BE2C (cell line): Measurements from ENCODE around the gene ALK.

ENCODE experiments used
- DNase-seq: peaks from one replicate; pipeline ENCODE4 v3.0.0-alpha.2; 2020
- H3K27me3 ChIP-seq: fragments of 250-450 bp; sonication (Bioruptor Pico); 2 replicates; pipeline ENCODE4 v1.5.1; 2020; ENCODE audit warnings: mild to moderate bottlenecking
- H3K36me3 ChIP-seq: fragments of 250-450 bp; sonication (Bioruptor Pico); 2 replicates; pipeline ENCODE4 v1.5.1; 2020; ENCODE audit warnings: mild to moderate bottlenecking
- H3K4me1 ChIP-seq: fragments of 250-450 bp; sonication (Bioruptor Pico); 2 replicates; pipeline ENCODE4 v1.5.1; 2020
- H3K4me3 ChIP-seq: 2 replicates; pipeline ENCODE4 v1.5.1; 2011; ENCODE audit warnings: low read depth, low read length
- H3K9me3 ChIP-seq: fragments of 250-450 bp; sonication (Bioruptor Pico); 2 replicates; pipeline ENCODE4 v1.5.1; 2020
- CTCF ChIP-seq: IDR thresholded peaks from 2 replicates; pipeline ENCODE4 v1.5.1; 2012; ENCODE audit warnings: mild to moderate bottlenecking, low read depth, low read length

The ALK gene

GRCh38 chr2:29617351-29617750, 304.0 kb downstream of the ALK start:
- Histone ChIP-seq H3K9me3 (no peaks in the 10 kb centered on the region; the same call in 1 of the 2 replicates), H3K4me3 (no peak overlapping the region), H3K4me1 (peaks cover 41% of the 10 kb centered on the region), H3K27me3 (no peaks in the 10 kb centered on the region), H3K36me3 (no peaks in the 10 kb centered on the region)
- DNase-seq, result no peak
- no peak for TF ChIP-seq CTCF

GRCh38 chr2:29616569-29616968, 304.8 kb downstream of the ALK start:
- H3K4me3 ChIP-seq, result no peak overlapping the region
- no peaks in the 10 kb centered on the region for H3K36me3 ChIP-seq
- TF ChIP-seq CTCF, result no peak

GRCh38 chr2:29615841-29616240, 305.5 kb downstream of the ALK start:
- H3K36me3 ChIP-seq, result no peaks in the 10 kb centered on the region
- H3K9me3 ChIP-seq, result no peaks in the 10 kb centered on the region; the same call in 1 of the 2 replicates
- H3K4me1 ChIP-seq, result peaks cover 53% of the 10 kb centered on the region
- no peaks in the 10 kb centered on the region for H3K27me3 ChIP-seq
- DNase-seq, result no peak
- TF ChIP-seq CTCF, result no peak
- no peak overlapping the region for H3K4me3 ChIP-seq

More at GRCh38 chr2:29616569-29616968, 304.8 kb downstream of the ALK start:
- Histone ChIP-seq H3K27me3 (no peaks in the 10 kb centered on the region), H3K9me3 (no peaks in the 10 kb centered on the region; the same call in 1 of the 2 replicates), H3K4me1 (peaks cover 49% of the 10 kb centered on the region)
- DNase-seq, result no peak

GRCh38 chr2:29615183-29615582, 306.2 kb downstream of the ALK start:
- H3K36me3 ChIP-seq, result no peaks in the 10 kb centered on the region
- no peaks in the 10 kb centered on the region for H3K27me3 ChIP-seq
- H3K4me3 ChIP-seq, result no peak overlapping the region
- TF ChIP-seq CTCF, result no peak
- peaks cover 53% of the 10 kb centered on the region for H3K4me1 ChIP-seq
- no peaks in the 10 kb centered on the region; the same call in 1 of the 2 replicates for H3K9me3 ChIP-seq
- no peak for DNase-seq

- DNase-seq, result no peak
Measured at GRCh38 chr2:29614295-29614830, 307.0 kb downstream of the ALK start.

More at GRCh38 chr2:29614295-29614830, 307.0 kb downstream of the ALK start:
- Histone ChIP-seq H3K27me3 (no peaks in the 10 kb centered on the region), H3K9me3 (no peaks in the 10 kb centered on the region; the same call in 1 of the 2 replicates), H3K36me3 (no peaks in the 10 kb centered on the region), H3K4me3 (no peak overlapping the region), H3K4me1 (peaks cover 53% of the 10 kb centered on the region)
- TF ChIP-seq CTCF, result no peak
